SK-N-SH treated with all-trans-retinoic acid at 6 μM for 48 hours (cell line): Measurements from ENCODE around the gene ATOH7.

Experiments used
- ATAC-seq: fragments of 200-7000 bp; cut with Tn5 transposase; 3 replicates; pipeline ENCODE4 v1.9.1; 2020; ENCODE audit warnings: mild to moderate bottlenecking, moderate library complexity
- ARNTL ChIP-seq: fragments of 450-650 bp; formaldehyde crosslinking; IDR thresholded peaks from 2 replicates; pipeline ENCODE4 v1.5.0; 2020; ENCODE audit warnings: low read depth, mild to moderate bottlenecking, moderate library complexity, borderline replicate concordance
- BACH2 ChIP-seq: fragments of 250-450 bp; sonication (Bioruptor Pico); IDR thresholded peaks from 2 replicates; pipeline ENCODE4 v1.9.0; 2021; ENCODE audit warnings: mild to moderate bottlenecking, borderline replicate concordance
- CSDC2 ChIP-seq: fragments of 250-450 bp; sonication (Bioruptor Pico); IDR thresholded peaks from 2 replicates; pipeline ENCODE4 v1.5.0; 2020; ENCODE audit warnings: mild to moderate bottlenecking, moderate library complexity
- ESRRG ChIP-seq: fragments of 250-450 bp; sonication (Bioruptor Pico); IDR thresholded peaks from 2 replicates; pipeline ENCODE4 v1.6.1; 2021; ENCODE audit warnings: mild to moderate bottlenecking
- ISL1 ChIP-seq: fragments of 250-450 bp; sonication (Bioruptor Pico); IDR thresholded peaks from 2 replicates; pipeline ENCODE4 v2.1.2; 2022; ENCODE audit warnings: mild to moderate bottlenecking, moderate library complexity
- OSR1 ChIP-seq: fragments of 250-450 bp; sonication (Bioruptor Pico); IDR thresholded peaks from 2 replicates; pipeline ENCODE4 v1.8.0; 2022; ENCODE audit warnings: moderate library complexity, mild to moderate bottlenecking, inconsistent platforms
- PPARA ChIP-seq: fragments of 250-450 bp; sonication (Bioruptor Pico); IDR thresholded peaks from 2 replicates; pipeline ENCODE4 v1.5.0; 2020; ENCODE audit warnings: mild to moderate bottlenecking, borderline replicate concordance
- RARB ChIP-seq: fragments of 250-450 bp; sonication (Bioruptor Pico); IDR thresholded peaks from 2 replicates; pipeline ENCODE4 v1.8.0; 2021; ENCODE audit warnings: mild to moderate bottlenecking, moderate library complexity
- SNAI2 ChIP-seq: fragments of 250-450 bp; sonication (Bioruptor Pico); IDR thresholded peaks from 2 replicates; pipeline ENCODE4 v1.5.0; 2020; ENCODE audit warnings: mild to moderate bottlenecking, moderate library complexity
- TCF4 ChIP-seq: fragments of 250-450 bp; sonication (Bioruptor Pico); IDR thresholded peaks from 2 replicates; pipeline ENCODE4 v1.8.0; 2021; ENCODE audit warnings: mild to moderate bottlenecking, moderate library complexity, borderline replicate concordance
- TOX ChIP-seq: fragments of 250-450 bp; sonication (Bioruptor Pico); IDR thresholded peaks from 2 replicates; pipeline ENCODE4 v1.8.0; 2021; ENCODE audit warnings: mild to moderate bottlenecking, moderate library complexity, borderline replicate concordance
- ZC3H10 ChIP-seq: fragments of 250-450 bp; sonication (Bioruptor Pico); IDR thresholded peaks from 2 replicates; pipeline ENCODE4 v1.5.1; 2021; ENCODE audit warnings: mild to moderate bottlenecking, moderate library complexity
- ZFP3 ChIP-seq: fragments of 250-450 bp; sonication (Bioruptor Pico); IDR thresholded peaks from 2 replicates; pipeline ENCODE4 v1.5.0; 2020; ENCODE audit warnings: mild to moderate bottlenecking, moderate library complexity
- ZFP30 ChIP-seq: fragments of 450-650 bp; formaldehyde crosslinking; IDR thresholded peaks from 2 replicates; pipeline ENCODE4 v1.5.0; 2022; ENCODE audit warnings: mild to moderate bottlenecking, moderate library complexity
- ZNF70 ChIP-seq: fragments of 450-650 bp; formaldehyde crosslinking; IDR thresholded peaks from 2 replicates; pipeline ENCODE4 v1.5.0; 2020; ENCODE audit warnings: mild to moderate bottlenecking, moderate library complexity
- ZNF8 ChIP-seq: fragments of 450-650 bp; formaldehyde crosslinking; IDR thresholded peaks from 2 replicates; pipeline ENCODE4 v1.5.0; 2020; ENCODE audit warnings: mild to moderate bottlenecking, moderate library complexity
- TF ChIP-seq, protein P1 (sequence below): fragments of 250-450 bp; sonication (Bioruptor Pico); IDR thresholded peaks from 2 replicates; pipeline ENCODE4 v1.5.0; 2020; ENCODE audit warnings: mild to moderate bottlenecking, moderate library complexity
- TF ChIP-seq, protein P2 (sequence below): fragments of 250-450 bp; sonication (Bioruptor Pico); IDR thresholded peaks from 2 replicates; pipeline ENCODE4 v1.8.0; 2020; ENCODE audit warnings: mild to moderate bottlenecking, moderate library complexity, borderline replicate concordance
- TF ChIP-seq, protein P3 (sequence below): fragments of 250-450 bp; sonication (Bioruptor Pico); IDR thresholded peaks from 2 replicates; pipeline ENCODE4 v1.5.1; 2021; ENCODE audit warnings: mild to moderate bottlenecking, moderate library complexity
- TF ChIP-seq, protein P4 (sequence below): fragments of 250-450 bp; sonication (Bioruptor Pico); IDR thresholded peaks from 2 replicates; pipeline ENCODE4 v1.5.1; 2020; ENCODE audit warnings: low read depth, mild to moderate bottlenecking, moderate library complexity
- TF ChIP-seq, protein P5 (sequence below): fragments of 250-450 bp; sonication (Bioruptor Pico); IDR thresholded peaks from 2 replicates; pipeline ENCODE4 v1.8.0; 2021; ENCODE audit warnings: low read depth, mild to moderate bottlenecking, moderate library complexity, borderline replicate concordance

The ATOH7 gene

DNA sequence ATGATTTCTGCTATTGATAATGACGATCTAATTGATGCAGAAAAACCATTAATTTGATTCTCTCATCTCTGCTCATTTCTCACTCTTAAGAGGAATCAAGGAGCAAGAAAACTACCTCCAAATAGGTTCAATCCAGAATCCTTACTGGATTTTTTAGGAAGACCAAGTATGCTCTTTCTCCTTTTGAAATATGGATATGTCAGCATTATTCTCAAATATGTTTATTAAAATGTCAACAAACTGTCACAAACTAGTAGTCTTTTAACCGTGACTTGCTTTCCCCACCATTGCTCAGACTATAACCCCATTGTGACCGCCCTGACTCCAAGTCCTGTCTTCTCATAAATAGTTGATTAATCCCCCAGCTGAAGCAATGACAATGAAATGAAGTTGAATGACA, 1.1 kb upstream of the ATOH7 start (continued):
- TF ChIP-seq ZC3H10 = no peak
- TF ChIP-seq ISL1 = no peak
- TF ChIP-seq ZFP3 (CRISPR knock-in tag) = no peak
- no peak for TF ChIP-seq ZFP30
- TF ChIP-seq SNAI2 = no peak

DNA sequence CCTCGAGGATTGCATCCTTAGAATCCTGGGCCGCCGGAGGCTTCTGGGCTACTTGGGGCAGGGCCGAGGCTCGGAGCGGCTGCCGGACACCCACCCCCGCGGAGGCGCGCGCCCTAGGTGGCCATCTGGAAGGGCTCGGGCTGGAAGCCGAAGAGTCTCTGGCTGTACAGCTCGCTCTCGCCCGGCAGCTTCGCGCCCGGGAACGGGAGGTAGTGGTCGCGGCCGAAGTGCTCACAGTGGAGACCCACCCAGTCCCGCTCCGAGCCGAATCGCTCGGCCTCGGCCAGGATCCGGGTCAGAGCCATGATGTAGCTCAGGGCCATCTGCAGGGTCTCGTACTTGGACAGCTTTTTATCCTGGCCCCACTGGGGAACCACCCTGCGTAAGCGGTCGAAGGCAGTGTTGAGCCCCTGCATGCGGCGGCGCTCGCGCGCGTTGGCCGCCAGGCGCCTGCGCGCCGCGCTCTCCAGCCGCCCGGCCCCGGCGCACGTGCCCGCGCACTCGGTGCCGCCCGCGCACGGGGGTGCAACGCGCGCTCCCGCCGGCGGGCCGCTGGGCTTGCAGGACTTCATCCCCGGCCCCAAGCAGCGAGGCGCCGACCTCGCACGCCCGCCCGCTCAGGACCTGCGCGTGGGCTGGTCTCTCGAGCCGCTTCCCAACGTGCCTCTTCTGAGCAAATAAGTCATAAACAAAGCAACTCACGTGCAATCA, 652 bp downstream of the ATOH7 start:
- peak; percentile 96 for ATAC-seq
- no peak for TF ChIP-seq ISL1
- TF ChIP-seq OSR1 (CRISPR knock-in tag) = no peak
- TF ChIP-seq, protein P1, sequence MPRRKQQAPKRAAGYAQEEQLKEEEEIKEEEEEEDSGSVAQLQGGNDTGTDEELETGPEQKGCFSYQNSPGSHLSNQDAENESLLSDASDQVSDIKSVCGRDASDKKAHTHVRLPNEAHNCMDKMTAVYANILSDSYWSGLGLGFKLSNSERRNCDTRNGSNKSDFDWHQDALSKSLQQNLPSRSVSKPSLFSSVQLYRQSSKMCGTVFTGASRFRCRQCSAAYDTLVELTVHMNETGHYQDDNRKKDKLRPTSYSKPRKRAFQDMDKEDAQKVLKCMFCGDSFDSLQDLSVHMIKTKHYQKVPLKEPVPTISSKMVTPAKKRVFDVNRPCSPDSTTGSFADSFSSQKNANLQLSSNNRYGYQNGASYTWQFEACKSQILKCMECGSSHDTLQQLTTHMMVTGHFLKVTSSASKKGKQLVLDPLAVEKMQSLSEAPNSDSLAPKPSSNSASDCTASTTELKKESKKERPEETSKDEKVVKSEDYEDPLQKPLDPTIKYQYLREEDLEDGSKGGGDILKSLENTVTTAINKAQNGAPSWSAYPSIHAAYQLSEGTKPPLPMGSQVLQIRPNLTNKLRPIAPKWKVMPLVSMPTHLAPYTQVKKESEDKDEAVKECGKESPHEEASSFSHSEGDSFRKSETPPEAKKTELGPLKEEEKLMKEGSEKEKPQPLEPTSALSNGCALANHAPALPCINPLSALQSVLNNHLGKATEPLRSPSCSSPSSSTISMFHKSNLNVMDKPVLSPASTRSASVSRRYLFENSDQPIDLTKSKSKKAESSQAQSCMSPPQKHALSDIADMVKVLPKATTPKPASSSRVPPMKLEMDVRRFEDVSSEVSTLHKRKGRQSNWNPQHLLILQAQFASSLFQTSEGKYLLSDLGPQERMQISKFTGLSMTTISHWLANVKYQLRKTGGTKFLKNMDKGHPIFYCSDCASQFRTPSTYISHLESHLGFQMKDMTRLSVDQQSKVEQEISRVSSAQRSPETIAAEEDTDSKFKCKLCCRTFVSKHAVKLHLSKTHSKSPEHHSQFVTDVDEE = 0 out of 2 replicates have a peak, but pooled peaks have one; percentile 35
- peak; percentile 46; the same call in 1 of the 2 replicates for TF ChIP-seq SNAI2
- TF ChIP-seq, protein P2, sequence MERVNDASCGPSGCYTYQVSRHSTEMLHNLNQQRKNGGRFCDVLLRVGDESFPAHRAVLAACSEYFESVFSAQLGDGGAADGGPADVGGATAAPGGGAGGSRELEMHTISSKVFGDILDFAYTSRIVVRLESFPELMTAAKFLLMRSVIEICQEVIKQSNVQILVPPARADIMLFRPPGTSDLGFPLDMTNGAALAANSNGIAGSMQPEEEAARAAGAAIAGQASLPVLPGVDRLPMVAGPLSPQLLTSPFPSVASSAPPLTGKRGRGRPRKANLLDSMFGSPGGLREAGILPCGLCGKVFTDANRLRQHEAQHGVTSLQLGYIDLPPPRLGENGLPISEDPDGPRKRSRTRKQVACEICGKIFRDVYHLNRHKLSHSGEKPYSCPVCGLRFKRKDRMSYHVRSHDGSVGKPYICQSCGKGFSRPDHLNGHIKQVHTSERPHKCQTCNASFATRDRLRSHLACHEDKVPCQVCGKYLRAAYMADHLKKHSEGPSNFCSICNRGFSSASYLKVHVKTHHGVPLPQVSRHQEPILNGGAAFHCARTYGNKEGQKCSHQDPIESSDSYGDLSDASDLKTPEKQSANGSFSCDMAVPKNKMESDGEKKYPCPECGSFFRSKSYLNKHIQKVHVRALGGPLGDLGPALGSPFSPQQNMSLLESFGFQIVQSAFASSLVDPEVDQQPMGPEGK (CRISPR knock-in tag) = no peak
- peak; percentile 83 for TF ChIP-seq ZFP3 (CRISPR knock-in tag)
- TF ChIP-seq ESRRG (CRISPR knock-in tag) = no peak
- TF ChIP-seq ZNF70 (CRISPR knock-in tag) = no peak

DNA sequence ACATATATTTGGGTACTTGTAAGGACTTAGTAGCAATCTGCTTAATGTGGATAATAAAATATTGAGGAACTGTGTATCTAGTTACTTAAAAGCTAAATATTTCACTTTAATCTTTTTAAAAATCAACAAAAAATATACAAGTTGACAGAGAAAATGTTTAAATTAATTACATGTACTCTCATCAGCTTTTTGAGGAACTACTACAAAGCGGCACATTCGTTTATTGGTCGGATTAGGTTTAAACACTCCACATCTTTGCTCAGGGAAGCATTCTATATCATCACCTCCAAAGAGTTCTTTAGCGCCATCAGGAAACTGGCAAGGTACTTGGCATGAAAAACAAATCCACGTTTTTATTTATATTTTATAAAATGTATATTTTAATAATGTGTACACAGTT, 1.6 kb downstream of the ATOH7 start:
- TF ChIP-seq CSDC2 (CRISPR knock-in tag) = no peak
- TF ChIP-seq BACH2 (CRISPR knock-in tag) = no peak
- no peak for TF ChIP-seq ARNTL (CRISPR knock-in tag)
- TF ChIP-seq, protein P2 (CRISPR knock-in tag) = no peak
- TF ChIP-seq, protein P3, sequence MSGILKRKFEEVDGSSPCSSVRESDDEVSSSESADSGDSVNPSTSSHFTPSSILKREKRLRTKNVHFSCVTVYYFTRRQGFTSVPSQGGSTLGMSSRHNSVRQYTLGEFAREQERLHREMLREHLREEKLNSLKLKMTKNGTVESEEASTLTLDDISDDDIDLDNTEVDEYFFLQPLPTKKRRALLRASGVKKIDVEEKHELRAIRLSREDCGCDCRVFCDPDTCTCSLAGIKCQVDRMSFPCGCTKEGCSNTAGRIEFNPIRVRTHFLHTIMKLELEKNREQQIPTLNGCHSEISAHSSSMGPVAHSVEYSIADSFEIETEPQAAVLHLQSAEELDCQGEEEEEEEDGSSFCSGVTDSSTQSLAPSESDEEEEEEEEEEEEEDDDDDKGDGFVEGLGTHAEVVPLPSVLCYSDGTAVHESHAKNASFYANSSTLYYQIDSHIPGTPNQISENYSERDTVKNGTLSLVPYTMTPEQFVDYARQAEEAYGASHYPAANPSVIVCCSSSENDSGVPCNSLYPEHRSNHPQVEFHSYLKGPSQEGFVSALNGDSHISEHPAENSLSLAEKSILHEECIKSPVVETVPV (CRISPR knock-in tag) = no peak
- TF ChIP-seq, protein P4, sequence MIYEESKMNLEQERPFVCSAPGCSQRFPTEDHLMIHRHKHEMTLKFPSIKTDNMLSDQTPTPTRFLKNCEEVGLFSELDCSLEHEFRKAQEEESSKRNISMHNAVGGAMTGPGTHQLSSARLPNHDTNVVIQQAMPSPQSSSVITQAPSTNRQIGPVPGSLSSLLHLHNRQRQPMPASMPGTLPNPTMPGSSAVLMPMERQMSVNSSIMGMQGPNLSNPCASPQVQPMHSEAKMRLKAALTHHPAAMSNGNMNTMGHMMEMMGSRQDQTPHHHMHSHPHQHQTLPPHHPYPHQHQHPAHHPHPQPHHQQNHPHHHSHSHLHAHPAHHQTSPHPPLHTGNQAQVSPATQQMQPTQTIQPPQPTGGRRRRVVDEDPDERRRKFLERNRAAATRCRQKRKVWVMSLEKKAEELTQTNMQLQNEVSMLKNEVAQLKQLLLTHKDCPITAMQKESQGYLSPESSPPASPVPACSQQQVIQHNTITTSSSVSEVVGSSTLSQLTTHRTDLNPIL (CRISPR knock-in tag) = no peak
- no peak for TF ChIP-seq PPARA (CRISPR knock-in tag)
- TF ChIP-seq ZNF8 = no peak
- TF ChIP-seq ZC3H10 = no peak
- no peak for TF ChIP-seq SNAI2
- TF ChIP-seq ISL1 = no peak
- TF ChIP-seq TOX (CRISPR knock-in tag) = no peak
- TF ChIP-seq, all 23 proteins: peak for 0
- ATAC-seq = no peak

DNA sequence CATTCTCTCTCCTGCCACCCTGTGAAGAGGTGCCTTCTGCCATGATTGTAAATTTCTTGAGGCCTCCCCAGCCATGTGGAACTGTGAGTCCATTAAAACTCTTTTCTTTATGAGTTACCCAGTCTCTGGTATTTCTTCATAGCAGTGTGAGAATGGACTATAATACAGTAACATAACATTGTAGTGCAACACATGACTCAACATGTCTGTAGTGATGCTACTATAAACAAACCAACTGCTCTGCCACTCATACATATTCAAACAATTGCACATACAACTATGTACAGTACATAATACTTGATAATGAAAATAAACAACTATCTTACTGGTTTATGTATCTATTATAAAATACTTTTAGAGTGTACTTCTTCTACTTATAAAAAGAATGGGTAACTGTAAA, 7.1 kb downstream of the ATOH7 start:
- ATAC-seq = no peak
- TF ChIP-seq PPARA (CRISPR knock-in tag) (no peak), ISL1 (no peak), SNAI2 (no peak), CSDC2 (CRISPR knock-in tag) (no peak), ZFP30 (no peak), ESRRG (CRISPR knock-in tag) (no peak), OSR1 (CRISPR knock-in tag) (no peak), ARNTL (CRISPR knock-in tag) (no peak), TOX (CRISPR knock-in tag) (no peak), RARB (no peak), TCF4 (CRISPR knock-in tag) (no peak), ZNF70 (CRISPR knock-in tag) (no peak)
- TF ChIP-seq, protein P5, sequence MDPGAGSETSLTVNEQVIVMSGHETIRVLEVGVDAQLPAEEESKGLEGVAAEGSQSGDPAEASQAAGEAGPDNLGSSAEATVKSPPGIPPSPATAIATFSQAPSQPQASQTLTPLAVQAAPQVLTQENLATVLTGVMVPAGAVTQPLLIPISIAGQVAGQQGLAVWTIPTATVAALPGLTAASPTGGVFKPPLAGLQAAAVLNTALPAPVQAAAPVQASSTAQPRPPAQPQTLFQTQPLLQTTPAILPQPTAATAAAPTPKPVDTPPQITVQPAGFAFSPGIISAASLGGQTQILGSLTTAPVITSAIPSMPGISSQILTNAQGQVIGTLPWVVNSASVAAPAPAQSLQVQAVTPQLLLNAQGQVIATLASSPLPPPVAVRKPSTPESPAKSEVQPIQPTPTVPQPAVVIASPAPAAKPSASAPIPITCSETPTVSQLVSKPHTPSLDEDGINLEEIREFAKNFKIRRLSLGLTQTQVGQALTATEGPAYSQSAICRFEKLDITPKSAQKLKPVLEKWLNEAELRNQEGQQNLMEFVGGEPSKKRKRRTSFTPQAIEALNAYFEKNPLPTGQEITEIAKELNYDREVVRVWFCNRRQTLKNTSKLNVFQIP = no peak
- TF ChIP-seq, protein P4 (CRISPR knock-in tag) = no peak
